OCI-LY7 (cell line): ENCODE data around the gene NUP93. TPM values are rescaled to one million over a fixed set of nuclear protein-coding genes. Genes with fewer than 3 reads are reported as not detected.

Source experiments
- BruUV-seq: library from RNA; stranded (reverse); fragments of 400-500 nt; replicated peaks from 2 replicates; lab custom pipeline; 2021; lab: Mats Ljungman, UMichigan
- CTCF ChIA-PET: fragments of 300-600 bp; sonication (Branson Sonifier 250); formaldehyde crosslinking; loops from one replicate; lab custom pipeline; 2022; ENCODE audit warnings: antibody characterized with exemption; ENCODE audit not compliant: unreplicated experiment; lab: Charles Lee
- POLR2A ChIA-PET: fragments of 300-600 bp; sonication (Branson Sonifier 250); formaldehyde crosslinking; loops from one replicate; lab custom pipeline; 2022; ENCODE audit warnings: antibody characterized with exemption; lab: Charles Lee
- DNase-seq: peaks from one replicate; pipeline ENCODE4 v3.0.0-alpha.2; 2015; ENCODE audit warnings: low spot score
- H2AFZ ChIP-seq: fragments of 200-600 bp; sonication (generic), shearing (Covaris generic); 2 replicates; pipeline ENCODE4 v1.6.1; 2014; ENCODE audit warnings: mild to moderate bottlenecking, antibody characterized with exemption, low read length, moderate library complexity
- H3K27ac ChIP-seq: fragments of 200-600 bp; sonication (generic); 2 replicates; pipeline ENCODE4 v1.5.1; 2014; ENCODE audit warnings: mixed run types, low read depth, mild to moderate bottlenecking, moderate library complexity, low read length, inconsistent platforms; ENCODE audit not compliant: poor library complexity, severe bottlenecking
- H3K36me3 ChIP-seq: fragments of 200-600 bp; sonication (generic); 2 replicates; pipeline ENCODE4 v1.6.1; 2014; ENCODE audit warnings: mild to moderate bottlenecking, antibody characterized with exemption, low read length, moderate library complexity, mixed read lengths; ENCODE audit not compliant: insufficient read depth
- H3K4me1 ChIP-seq: fragments of 200-600 bp; sonication (generic); 2 replicates; pipeline ENCODE4 v1.5.1; 2014; ENCODE audit warnings: mild to moderate bottlenecking, low read length; ENCODE audit not compliant: insufficient read depth, poor library complexity, severe bottlenecking
- H3K4me2 ChIP-seq: fragments of 200-600 bp; sonication (generic); 2 replicates; pipeline ENCODE4 v1.6.1; 2014; ENCODE audit warnings: mild to moderate bottlenecking, low read length
- H3K4me3 ChIP-seq: fragments of 200-600 bp; sonication (generic); 2 replicates; pipeline ENCODE4 v1.5.1; 2014; ENCODE audit warnings: mild to moderate bottlenecking, low read depth, low read length; ENCODE audit not compliant: poor library complexity, severe bottlenecking
- H3K79me2 ChIP-seq: fragments of 200-600 bp; sonication (generic); 2 replicates; pipeline ENCODE4 v1.6.1; 2016; ENCODE audit warnings: low read depth, mild to moderate bottlenecking, low read length, moderate library complexity, mixed read lengths; ENCODE audit not compliant: insufficient read depth
- H3K9me2 ChIP-seq: fragments of 200-600 bp; sonication (generic); 2 replicates; pipeline ENCODE4 v1.6.1; 2016; ENCODE audit warnings: mild to moderate bottlenecking, low read length, mixed read lengths; ENCODE audit not compliant: insufficient read depth
- H3K9me3 ChIP-seq: fragments of 200-600 bp; sonication (generic); 2 replicates; pipeline ENCODE4 v1.6.1; 2014; ENCODE audit warnings: mild to moderate bottlenecking, mixed run types, low read length, mixed read lengths
- H4K20me1 ChIP-seq: fragments of 200-600 bp; sonication (generic); 2 replicates; pipeline ENCODE4 v1.6.1; 2014; ENCODE audit warnings: mild to moderate bottlenecking, antibody characterized with exemption, low read length, moderate library complexity, mixed read lengths; ENCODE audit not compliant: insufficient read depth
- EZH2phosphoT487 ChIP-seq: fragments of 200-600 bp; sonication (generic); IDR thresholded peaks from 2 replicates; pipeline ENCODE4 v1.6.1; 2018; ENCODE audit warnings: low read depth, borderline replicate concordance, mild to moderate bottlenecking, mixed run types, antibody characterized with exemption, low read length, moderate library complexity, mixed read lengths
- intact Hi-C: fragments of 100-400 bp; cut with micrococcal nuclease; formaldehyde crosslinking; loops from one replicate; pipeline ENCODE4 v1.10.0; 2022; ENCODE audit not compliant: unreplicated experiment
- total RNA-seq, 2 experiments: library from RNA; depleted of rRNA in 1 of 2; stranded (reverse); fragments of >200 nt in 1 of 2; shearing (Covaris generic) in 1 of 2; gene quantifications; 2 replicates each; pipeline ENCODE4 v1.2.3, GENCODE V29; 2014 to 2022
- TF ChIP-seq, protein P1 (sequence below): fragments of 200-600 bp; sonication (generic); conservative IDR thresholded peaks from 2 replicates; pipeline ENCODE4 v1.5.1; 2014; ENCODE audit warnings: mild to moderate bottlenecking, antibody characterized with exemption, low read length, moderate library complexity, mixed read lengths

The NUP93 gene
- total RNA-seq, 2 experiments from 2014 or later: 119 to 183 TPM

DNA sequence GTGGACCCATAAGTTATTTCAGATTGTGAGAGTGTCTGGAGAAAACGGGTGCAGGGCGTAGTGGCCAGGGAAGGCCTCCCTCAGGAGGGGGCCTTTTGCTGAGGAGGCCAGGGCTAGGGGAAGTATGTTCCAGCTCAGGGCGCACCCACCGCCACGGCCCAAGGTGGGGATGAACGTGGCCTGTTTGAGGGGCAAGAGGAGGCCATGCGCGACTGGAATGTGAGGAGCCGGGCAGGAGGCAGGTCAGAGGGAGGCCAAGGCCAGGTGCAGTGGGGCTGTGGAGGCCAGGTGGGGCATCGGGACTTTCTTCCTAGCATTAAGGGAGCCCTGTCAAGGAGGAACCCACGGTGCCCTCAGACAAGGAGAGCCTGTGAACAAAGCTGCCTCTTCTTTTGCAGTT is 161.8 kb downstream of the NUP93 start:
- POLR2A ChIA-PET: interaction anchor here (1.8 kb wide), 1 partner anchor 19 kb away, joined by 5 read pairs; no protein-coding TSS in a partner anchor
- intact Hi-C loops: no loop called here
- Histone ChIP-seq H3K9me3 (no peaks in the 10 kb centered on the region), H2AFZ (no peak overlapping the region), H4K20me1 (no peaks in the 10 kb centered on the region), H3K4me1 (peaks cover 24% of the 10 kb centered on the region), H3K4me3 (no peak overlapping the region), H3K79me2 (no peaks in the 10 kb centered on the region), H3K9me2 (no peaks in the 10 kb centered on the region), H3K4me2 (no peak overlapping the region), H3K36me3 (no peaks in the 10 kb centered on the region), H3K27ac (no peak overlapping the region)
- CTCF ChIA-PET: no interaction called here
- BruUV-seq: no TSS peak
- no peak for TF ChIP-seq EZH2phosphoT487
- TF ChIP-seq, protein P1, sequence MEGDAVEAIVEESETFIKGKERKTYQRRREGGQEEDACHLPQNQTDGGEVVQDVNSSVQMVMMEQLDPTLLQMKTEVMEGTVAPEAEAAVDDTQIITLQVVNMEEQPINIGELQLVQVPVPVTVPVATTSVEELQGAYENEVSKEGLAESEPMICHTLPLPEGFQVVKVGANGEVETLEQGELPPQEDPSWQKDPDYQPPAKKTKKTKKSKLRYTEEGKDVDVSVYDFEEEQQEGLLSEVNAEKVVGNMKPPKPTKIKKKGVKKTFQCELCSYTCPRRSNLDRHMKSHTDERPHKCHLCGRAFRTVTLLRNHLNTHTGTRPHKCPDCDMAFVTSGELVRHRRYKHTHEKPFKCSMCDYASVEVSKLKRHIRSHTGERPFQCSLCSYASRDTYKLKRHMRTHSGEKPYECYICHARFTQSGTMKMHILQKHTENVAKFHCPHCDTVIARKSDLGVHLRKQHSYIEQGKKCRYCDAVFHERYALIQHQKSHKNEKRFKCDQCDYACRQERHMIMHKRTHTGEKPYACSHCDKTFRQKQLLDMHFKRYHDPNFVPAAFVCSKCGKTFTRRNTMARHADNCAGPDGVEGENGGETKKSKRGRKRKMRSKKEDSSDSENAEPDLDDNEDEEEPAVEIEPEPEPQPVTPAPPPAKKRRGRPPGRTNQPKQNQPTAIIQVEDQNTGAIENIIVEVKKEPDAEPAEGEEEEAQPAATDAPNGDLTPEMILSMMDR: no peak
- no peak for DNase-seq

DNA sequence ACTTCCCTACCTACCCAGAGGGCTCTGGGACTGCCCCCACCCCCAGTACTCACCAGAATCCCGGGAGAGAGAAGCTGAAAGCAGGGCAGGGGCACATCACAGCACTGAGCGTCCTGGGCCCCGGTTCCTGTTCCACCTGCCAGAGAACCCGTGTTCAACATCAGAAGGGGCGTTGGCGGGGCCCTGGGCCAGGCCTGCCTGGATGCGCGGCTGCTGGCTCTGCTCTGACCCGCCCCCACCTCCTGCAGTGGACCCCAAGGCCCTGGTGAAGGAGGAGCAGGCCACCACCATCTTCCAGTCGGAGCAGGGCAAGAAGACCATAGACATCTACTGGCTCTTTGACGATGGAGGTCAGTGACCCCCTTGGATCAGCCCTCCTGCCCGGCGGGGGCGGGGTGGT is 162.8 kb downstream of the NUP93 start:
- no TSS peak for BruUV-seq

More for the DNA sequence above, 162.8 kb downstream of the NUP93 start:
- H3K27ac ChIP-seq: no peak overlapping the region
- no peaks in the 10 kb centered on the region for H3K9me2 ChIP-seq
- H3K36me3 ChIP-seq: no peaks in the 10 kb centered on the region
- DNase-seq: no peak
- no peak overlapping the region for H2AFZ ChIP-seq
- ChIA-PET POLR2A (interaction anchor here (0.9 to 1.8 kb wide), 3 partner anchors 10 to 18 kb away, joined by 3 to 5 read pairs (median 3); no protein-coding TSS in a partner anchor), CTCF (interaction anchor here (1.0 kb wide), 1 partner anchor 25 kb away, joined by 3 read pairs; no protein-coding TSS in a partner anchor)
- no peak overlapping the region for H3K4me3 ChIP-seq
- no peak for TF ChIP-seq EZH2phosphoT487
- TF ChIP-seq, protein P1: no peak
- no peaks in the 10 kb centered on the region for H3K9me3 ChIP-seq
- no peak overlapping the region for H3K4me2 ChIP-seq
- no peaks in the 10 kb centered on the region for H3K79me2 ChIP-seq
- intact Hi-C loops: no loop called here
- no peaks in the 10 kb centered on the region for H4K20me1 ChIP-seq
- peaks cover 34% of the 10 kb centered on the region for H3K4me1 ChIP-seq
